ENCODE measurements around the gene PCBP3. TPM values are rescaled to one million over a fixed set of nuclear protein-coding genes. Genes with fewer than 3 reads are reported as not detected.

PCBP3 gene
- total and polyA plus RNA-seq, 2 of the 13 experiments (the other 11 are each of a cell fraction or from before 2014, with no cell fraction given), result not detected

DNA sequence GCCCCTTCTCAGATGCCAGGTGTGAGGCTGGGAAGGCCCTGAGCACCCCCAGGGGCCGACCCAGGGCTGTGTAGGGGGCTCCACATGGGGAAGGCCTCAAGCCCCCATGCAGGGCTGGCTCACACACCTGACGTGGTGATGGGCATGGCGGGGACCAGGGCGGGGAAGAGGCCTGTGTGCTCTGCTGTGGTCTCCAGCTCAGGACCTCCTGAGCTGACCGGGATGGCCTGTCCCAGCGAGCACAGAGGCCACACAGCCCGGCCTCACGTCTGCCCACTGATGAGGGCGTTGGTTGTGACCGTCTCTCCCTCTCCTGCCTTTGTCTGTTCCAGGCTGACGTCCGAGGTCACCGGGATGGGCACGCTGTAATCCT, 297.8 kb downstream of the PCBP3 start:
- Histone ChIP-seq H2AFZ (ENCODE audit: low read length) (no peak overlapping the region), H3K27ac (ENCODE audit: extremely low read length, insufficient read depth, low read length) (no peak overlapping the region), H4K20me1 (ENCODE audit: insufficient read depth, low read length) (no peaks in the 10 kb centered on the region; the same call in 1 of the 2 replicates), H3K4me2 (ENCODE audit: low read depth, low read length) (no peak overlapping the region), H3K4me3 (replicated peaks in 1 of 3; ENCODE audit: insufficient read depth in 1 of 3, low read depth in 2 of 3, low read length in 3 of 3) (no peak overlapping the region), H3K27me3 (ENCODE audit: control insufficient read depth in 1 of 2, insufficient read depth in 2 of 2, low read length in 2 of 2) (peaks cover 7 to 56% of the 10 kb centered on the region in 2 experiments; a peak in 3 of 5 replicates), H3K79me2 (ENCODE audit: insufficient read depth, low read length) (no peaks in the 10 kb centered on the region), H3K9me3 (ENCODE audit: low read length) (no peaks in the 10 kb centered on the region), H3K36me3 (replicated peaks in 1 of 2; ENCODE audit: control insufficient read depth in 1 of 2, insufficient read depth in 2 of 2, low read length in 2 of 2) (no peaks in the 10 kb centered on the region), H3K4me1 (ENCODE audit: insufficient read depth, low read length) (no peaks in the 10 kb centered on the region), H3K9ac (ENCODE audit: insufficient read depth, low read depth, low read length) (no peak overlapping the region)
- CTCF ChIA-PET (ENCODE audit: low intra/inter-chr PET ratio, low total read pairs), result no interaction called here
- POLR2A ChIA-PET, result no interaction called here
- in situ Hi-C loops (cut with HindIII; ENCODE audit: extremely low pct_ligation_motif_present, low pct_unique_long_range_greater_than_20kb), result no loop called here
- ATAC-seq (no peak), FAIRE-seq (no peak), DNase-seq (ENCODE audit: low spot score) (no peak)
- 0% methylated on average over 1 of the region's 14 CpGs for WGBS (ENCODE audit: low lambda C conversion rate)
- no TSS peak for BruUV-seq (replicated peaks)
- intact Hi-C loops (cut with micrococcal nuclease; ENCODE audit: unreplicated experiment), result no loop called here
- TF ChIP-seq, protein P1, sequence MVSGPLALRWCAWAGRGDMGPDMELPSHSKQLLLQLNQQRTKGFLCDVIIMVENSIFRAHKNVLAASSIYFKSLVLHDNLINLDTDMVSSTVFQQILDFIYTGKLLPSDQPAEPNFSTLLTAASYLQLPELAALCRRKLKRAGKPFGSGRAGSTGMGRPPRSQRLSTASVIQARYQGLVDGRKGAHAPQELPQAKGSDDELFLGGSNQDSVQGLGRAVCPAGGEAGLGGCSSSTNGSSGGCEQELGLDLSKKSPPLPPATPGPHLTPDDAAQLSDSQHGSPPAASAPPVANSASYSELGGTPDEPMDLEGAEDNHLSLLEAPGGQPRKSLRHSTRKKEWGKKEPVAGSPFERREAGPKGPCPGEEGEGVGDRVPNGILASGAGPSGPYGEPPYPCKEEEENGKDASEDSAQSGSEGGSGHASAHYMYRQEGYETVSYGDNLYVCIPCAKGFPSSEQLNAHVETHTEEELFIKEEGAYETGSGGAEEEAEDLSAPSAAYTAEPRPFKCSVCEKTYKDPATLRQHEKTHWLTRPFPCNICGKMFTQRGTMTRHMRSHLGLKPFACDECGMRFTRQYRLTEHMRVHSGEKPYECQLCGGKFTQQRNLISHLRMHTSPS (CRISPR knock-in tag; IDR thresholded peaks at IDR 0.05; ENCODE audit: low read depth), result no peak
- TF ChIP-seq FOSL2 (CRISPR knock-in tag; IDR thresholded peaks at IDR 0.05) (no peak), PAXIP1 (CRISPR knock-in tag; conservative IDR thresholded peaks at IDR 0.05) (no peak), PLRG1 (conservative IDR thresholded peaks at IDR 0.05) (no peak), ZNF18 (CRISPR knock-in tag; IDR thresholded peaks at IDR 0.05; ENCODE audit: insufficient replicate concordance) (no peak), HMG20A (CRISPR knock-in tag; IDR thresholded peaks at IDR 0.05; ENCODE audit: borderline replicate concordance) (no peak), SCMH1 (CRISPR knock-in tag; IDR thresholded peaks at IDR 0.05; ENCODE audit: borderline replicate concordance) (no peak), ZNF33A (CRISPR knock-in tag; IDR thresholded peaks at IDR 0.05; ENCODE audit: borderline replicate concordance) (no peak), ARNTL (CRISPR knock-in tag; IDR thresholded peaks at IDR 0.05) (no peak), HDAC2 (CRISPR knock-in tag; IDR thresholded peaks at IDR 0.05) (no peak), IKZF1 (IDR thresholded peaks at IDR 0.05) (no peak), RFXANK (CRISPR knock-in tag; IDR thresholded peaks at IDR 0.05) (no peak), ELF3 (CRISPR knock-in tag; IDR thresholded peaks at IDR 0.05) (no peak), RORA (CRISPR knock-in tag; IDR thresholded peaks at IDR 0.05) (no peak)
- TF ChIP-seq, protein P2, sequence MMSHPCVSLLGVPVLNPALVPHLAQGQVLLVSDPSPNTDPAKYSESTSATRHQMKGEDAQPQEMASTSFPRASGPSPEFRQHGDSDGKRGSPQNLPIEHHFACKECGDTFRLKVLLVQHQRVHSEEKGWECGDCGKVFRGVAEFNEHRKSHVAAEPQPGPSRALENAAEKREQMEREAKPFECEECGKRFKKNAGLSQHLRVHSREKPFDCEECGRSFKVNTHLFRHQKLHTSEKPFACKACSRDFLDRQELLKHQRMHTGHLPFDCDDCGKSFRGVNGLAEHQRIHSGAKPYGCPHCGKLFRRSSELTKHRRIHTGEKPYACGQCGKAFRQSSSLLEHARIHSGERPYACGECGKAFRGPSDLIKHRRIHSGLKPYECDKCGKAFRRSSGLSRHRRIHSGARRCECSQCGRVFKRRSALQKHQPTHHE (CRISPR knock-in tag; IDR thresholded peaks at IDR 0.05; ENCODE audit: borderline replicate concordance), result no peak

Data from HepG2 (cell line).